Skeletal muscle satellite cell (primary cell): ENCODE results near the gene SP6.

Source experiments
- H3K27me3 ChIP-seq: 2 replicates; pipeline ENCODE4 v1.7.0; 2013; ENCODE audit warnings: low read length; ENCODE audit not compliant: control insufficient read depth, insufficient read depth
- H3K36me3 ChIP-seq: 2 replicates; pipeline ENCODE4 v1.7.0; 2013; ENCODE audit warnings: mild to moderate bottlenecking, control low read depth, low read length; ENCODE audit not compliant: insufficient read depth
- H3K4me1 ChIP-seq: 2 replicates; pipeline ENCODE4 v1.7.0; 2013; ENCODE audit warnings: low read length; ENCODE audit not compliant: control insufficient read depth, insufficient read depth
- H3K4me2 ChIP-seq: 2 replicates; pipeline ENCODE4 v1.7.0; 2013; ENCODE audit warnings: mild to moderate bottlenecking, low read length
- H3K4me3 ChIP-seq: 2 replicates; pipeline ENCODE4 v1.7.0; 2013; ENCODE audit warnings: low read length
- H3K9ac ChIP-seq: 2 replicates; pipeline ENCODE4 v1.7.0; 2013; ENCODE audit warnings: mild to moderate bottlenecking, low read depth, low read length, moderate library complexity
- H3K9me3 ChIP-seq: replicated peaks from 2 replicates; pipeline ENCODE4 v1.7.0; 2013; ENCODE audit warnings: mild to moderate bottlenecking, control low read depth, low read length

The SP6 gene

DNA sequence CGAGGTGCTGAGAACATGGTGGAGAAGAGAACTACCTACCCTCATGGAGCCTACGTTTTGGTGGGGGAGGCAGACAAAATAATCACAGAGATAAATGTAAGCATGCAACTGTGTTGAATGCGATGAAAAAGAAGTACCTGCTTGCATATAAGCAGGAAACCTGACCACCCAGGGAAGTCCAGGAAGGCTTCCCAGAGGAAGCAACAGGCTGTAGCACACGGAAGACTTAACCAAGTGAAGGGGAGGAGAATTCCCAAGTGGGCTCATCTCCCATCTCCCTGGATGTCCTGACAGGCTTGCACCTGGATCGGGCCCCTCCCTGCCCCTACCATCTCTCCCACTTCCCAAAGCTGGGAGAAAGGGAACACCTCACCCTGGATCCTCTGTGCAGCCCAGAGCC is 11.9 kb downstream of the SP6 start:
- H3K4me3 ChIP-seq: no peak overlapping the region

GRCh38 chr17:47838636-47839035 is 12.3 kb downstream of the SP6 start:
- H3K4me2 ChIP-seq: no peak overlapping the region
- no peak overlapping the region for H3K9ac ChIP-seq
- peaks cover 6% of the 10 kb centered on the region for H3K36me3 ChIP-seq
- H3K4me1 ChIP-seq: peaks cover 27% of the 10 kb centered on the region
- no peaks in the 10 kb centered on the region for H3K9me3 ChIP-seq
- H3K27me3 ChIP-seq: no peaks in the 10 kb centered on the region
- no peak overlapping the region for H3K4me3 ChIP-seq

More for the DNA sequence above, 11.9 kb downstream of the SP6 start:
- Histone ChIP-seq H3K4me1 (peaks cover 27% of the 10 kb centered on the region), H3K4me2 (no peak overlapping the region), H3K36me3 (peaks cover 6% of the 10 kb centered on the region), H3K9me3 (no peaks in the 10 kb centered on the region), H3K27me3 (no peaks in the 10 kb centered on the region), H3K9ac (no peak overlapping the region)

DNA sequence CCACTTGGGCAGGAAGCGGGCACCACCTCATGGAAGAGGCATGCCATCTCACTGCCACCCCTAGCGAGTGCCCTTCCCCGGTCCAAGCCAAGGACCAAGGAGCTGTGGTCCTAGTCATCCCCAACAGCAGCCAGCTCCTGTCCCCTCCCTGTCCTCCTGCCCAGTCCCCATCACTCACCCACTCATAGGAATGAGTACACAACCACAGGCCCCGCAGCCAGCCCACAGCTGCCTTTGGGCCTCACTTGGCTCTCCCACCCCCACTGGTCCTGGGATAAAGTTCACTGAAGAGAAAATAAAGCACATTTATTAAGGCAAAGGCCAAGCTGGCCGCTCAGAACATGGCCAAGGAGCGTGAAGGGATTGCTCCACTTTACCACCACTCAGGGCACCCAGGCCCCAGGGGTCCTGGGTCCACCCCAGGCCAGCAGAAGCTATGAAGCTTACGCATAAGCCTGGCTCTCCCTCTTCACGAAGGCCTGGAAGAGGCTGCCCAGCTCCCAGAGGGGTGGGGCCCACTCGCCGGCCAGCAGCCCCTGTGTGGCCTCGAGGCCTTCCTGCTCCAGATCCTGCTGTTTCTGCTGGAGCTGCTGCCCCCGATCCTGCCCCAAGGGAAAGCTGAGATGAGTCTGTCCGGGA is 13.4 kb downstream of the SP6 start:
- Histone ChIP-seq H3K36me3 (peaks cover 6% of the 10 kb centered on the region), H3K4me1 (peaks cover 27% of the 10 kb centered on the region), H3K4me3 (no peak overlapping the region), H3K27me3 (no peaks in the 10 kb centered on the region), H3K4me2 (peak overlapping the region; percentile 47), H3K9ac (peak overlapping the region; percentile 55), H3K9me3 (no peaks in the 10 kb centered on the region)

DNA sequence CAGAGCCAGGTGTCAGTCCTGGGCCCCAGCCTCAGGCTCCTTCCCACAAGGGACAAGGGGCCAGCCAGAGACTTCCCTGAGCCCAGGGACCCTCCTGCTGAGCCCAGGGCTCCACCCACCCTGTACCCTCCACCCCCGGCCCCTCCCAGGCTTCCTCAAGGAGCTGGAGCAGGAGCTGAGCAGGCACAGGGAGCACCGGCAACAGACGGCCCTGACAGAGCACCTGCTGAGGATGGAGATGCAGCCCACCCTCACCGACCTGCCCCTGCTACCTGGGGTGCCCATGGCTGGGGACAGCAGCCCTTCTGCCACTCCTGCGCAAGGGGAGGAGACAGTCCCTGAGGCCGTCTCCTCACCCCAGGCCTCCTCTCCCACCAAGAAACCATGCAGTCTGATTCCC is 14.4 kb downstream of the SP6 start:
- Histone ChIP-seq H3K9ac (peak overlapping the region; percentile 10), H3K4me1 (peaks cover 31% of the 10 kb centered on the region), H3K4me2 (no peak overlapping the region), H3K9me3 (no peaks in the 10 kb centered on the region), H3K27me3 (no peaks in the 10 kb centered on the region), H3K4me3 (no peak overlapping the region), H3K36me3 (peaks cover 6% of the 10 kb centered on the region)

DNA sequence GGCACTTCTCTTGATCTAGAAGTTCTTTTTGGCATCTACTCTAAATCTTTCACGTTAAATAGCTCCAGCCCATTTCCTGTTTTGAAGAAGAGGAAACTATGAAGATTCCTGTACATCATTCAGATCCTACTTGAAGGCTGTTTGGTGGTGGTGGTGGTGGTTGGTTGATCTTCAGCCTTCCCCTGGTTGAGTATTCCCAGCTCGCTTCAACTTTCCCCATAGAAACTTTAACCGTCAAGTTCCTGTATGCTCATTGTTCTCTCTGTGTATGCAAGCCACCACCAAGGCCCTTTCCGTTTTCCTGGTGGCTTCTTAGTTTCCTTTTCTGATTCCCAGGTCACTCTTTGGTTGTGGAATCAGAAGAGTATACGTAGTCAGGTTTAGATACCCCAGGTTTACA is 16.2 kb downstream of the SP6 start:
- Histone ChIP-seq H3K4me3 (no peak overlapping the region), H3K9ac (no peak overlapping the region), H3K9me3 (no peaks in the 10 kb centered on the region), H3K4me1 (peaks cover 28% of the 10 kb centered on the region), H3K27me3 (no peaks in the 10 kb centered on the region), H3K36me3 (peaks cover 6% of the 10 kb centered on the region), H3K4me2 (no peak overlapping the region)

DNA sequence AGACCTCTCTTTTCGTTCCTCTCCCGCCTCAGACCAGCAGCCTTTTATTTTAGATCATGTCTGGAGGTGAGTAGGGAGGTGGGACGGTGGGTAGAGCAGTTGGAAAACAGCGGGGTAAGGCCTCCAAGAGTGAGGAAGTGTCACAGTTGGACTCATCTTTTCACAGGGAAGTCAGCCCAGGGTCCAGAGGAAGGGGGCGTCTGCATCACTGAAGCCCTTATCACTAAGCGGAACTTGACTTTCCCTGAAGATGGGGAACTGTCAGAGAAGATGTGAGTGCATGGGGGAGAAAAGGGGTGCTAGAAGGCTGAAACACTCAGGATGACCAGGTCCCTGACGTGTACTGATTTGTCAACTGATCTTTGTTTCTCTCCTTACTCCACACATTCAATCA is 19.0 kb downstream of the SP6 start:
- peak overlapping the region; percentile 78 for H3K4me2 ChIP-seq
- no peaks in the 10 kb centered on the region for H3K9me3 ChIP-seq
- H3K27me3 ChIP-seq: no peaks in the 10 kb centered on the region
- H3K4me3 ChIP-seq: peak overlapping the region; percentile 82
- H3K36me3 ChIP-seq: peaks cover 12% of the 10 kb centered on the region
- H3K4me1 ChIP-seq: peaks cover 14% of the 10 kb centered on the region
- H3K9ac ChIP-seq: peak overlapping the region; percentile 90

GRCh38 chr17:47831003-47831933 is 19.7 kb downstream of the SP6 start, which contains the start of the genes LRRC46 and MRPL10:
LRRC46 (plus strand) TSS chr17:47831670; CDS start chr17:47831990, 320 bp downstream.
MRPL10 (minus strand) TSS chr17:47831541; CDS start chr17:47831511, 30 bp downstream.
- Histone ChIP-seq H3K27me3 (no peaks in the 10 kb centered on the region), H3K9me3 (no peaks in the 10 kb centered on the region), H3K9ac (peak within 1 kb of the TSS; percentile 90), H3K4me1 (peaks cover 13% of the 10 kb centered on the region), H3K4me3 (peak within 1 kb of the TSS; percentile 82), H3K36me3 (peaks cover 19% of the 10 kb centered on the region), H3K4me2 (peak within 1 kb of the TSS; percentile 78)

DNA sequence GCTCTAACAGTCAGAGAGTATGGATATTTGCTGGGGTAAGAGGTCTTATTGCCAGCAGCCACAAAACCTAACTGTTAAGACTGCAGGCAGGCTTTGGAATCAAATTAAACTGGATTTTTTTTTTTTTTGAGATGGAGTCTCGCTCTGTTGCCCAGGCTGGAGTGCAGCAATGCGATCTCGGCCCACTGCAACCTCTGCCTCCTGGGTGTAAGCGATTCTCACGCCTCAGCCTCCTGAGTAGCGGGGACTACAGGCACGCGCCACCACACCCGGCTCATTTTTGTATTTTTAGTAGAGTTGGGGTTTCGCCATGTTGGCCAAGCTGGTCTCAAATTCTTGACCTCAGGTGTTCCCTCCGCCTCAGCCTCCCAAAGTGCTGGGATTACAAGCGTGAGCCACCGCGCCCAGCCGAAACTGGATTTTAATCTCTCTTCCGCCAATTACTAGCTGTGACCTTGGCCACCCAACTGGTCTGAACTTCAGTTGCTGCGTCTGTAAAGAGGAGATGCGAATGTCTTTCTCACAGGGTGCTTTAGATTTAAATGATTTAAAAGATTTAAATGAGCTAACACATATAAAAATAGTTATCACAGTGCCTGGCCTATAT is 20.5 kb downstream of the SP6 start:
- Histone ChIP-seq H3K4me1 (peaks cover 13% of the 10 kb centered on the region), H3K4me3 (peak overlapping the region; percentile 82), H3K9ac (peak overlapping the region; percentile 90), H3K4me2 (peak overlapping the region; percentile 78), H3K36me3 (peaks cover 17% of the 10 kb centered on the region), H3K9me3 (no peaks in the 10 kb centered on the region), H3K27me3 (no peaks in the 10 kb centered on the region)

DNA sequence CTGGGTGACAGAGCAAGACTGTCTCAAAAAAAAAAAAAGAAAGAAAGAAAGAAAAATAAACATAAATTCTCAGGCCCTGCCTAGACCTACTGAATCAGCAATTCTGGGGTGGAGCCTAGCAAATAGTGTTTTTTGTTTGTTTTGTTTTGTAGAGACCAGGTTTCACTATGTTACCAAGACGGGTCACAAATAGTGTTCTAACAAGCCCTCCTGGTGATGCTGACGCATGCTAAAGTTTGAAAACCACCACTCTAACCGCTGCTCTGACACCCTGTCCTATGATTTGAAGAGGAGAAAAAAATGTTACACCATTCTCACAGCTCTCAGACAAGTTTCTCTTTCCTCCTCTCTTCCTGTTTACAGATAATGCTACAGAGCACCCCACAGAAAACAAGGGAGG is 21.1 kb downstream of the SP6 start:
- H3K27me3 ChIP-seq: no peaks in the 10 kb centered on the region
- H3K36me3 ChIP-seq: peaks cover 20% of the 10 kb centered on the region
- H3K4me1 ChIP-seq: peaks cover 13% of the 10 kb centered on the region
- peak overlapping the region; percentile 90 for H3K9ac ChIP-seq
- H3K4me2 ChIP-seq: peak overlapping the region; percentile 78
- H3K4me3 ChIP-seq: no peak overlapping the region
- H3K9me3 ChIP-seq: no peaks in the 10 kb centered on the region

DNA sequence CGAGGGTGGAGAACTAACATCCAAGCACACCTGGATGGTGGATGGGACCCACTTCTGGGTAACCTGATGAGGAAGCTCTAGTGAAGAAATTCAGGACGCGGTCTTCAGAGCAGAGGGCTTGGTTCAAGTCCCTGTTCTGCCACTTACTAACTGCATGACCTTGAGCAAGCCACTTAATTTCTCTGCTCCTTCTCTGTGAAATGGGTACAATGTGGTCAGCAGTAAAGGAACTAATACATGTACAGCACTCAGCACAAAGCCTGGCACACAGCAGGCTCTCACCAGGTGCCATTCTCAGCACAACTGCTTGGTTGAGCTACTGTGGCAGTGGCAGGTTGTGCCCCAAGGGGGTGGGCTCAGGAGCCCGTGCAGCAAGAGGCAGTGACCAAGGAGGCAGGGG is 27.4 kb downstream of the SP6 start:
- H3K9me3 ChIP-seq: no peaks in the 10 kb centered on the region
- peaks cover 21% of the 10 kb centered on the region for H3K4me1 ChIP-seq
- H3K27me3 ChIP-seq: no peaks in the 10 kb centered on the region
- no peak overlapping the region for H3K4me3 ChIP-seq
- H3K9ac ChIP-seq: no peak overlapping the region
- peaks cover 36% of the 10 kb centered on the region for H3K36me3 ChIP-seq
- no peak overlapping the region for H3K4me2 ChIP-seq

DNA sequence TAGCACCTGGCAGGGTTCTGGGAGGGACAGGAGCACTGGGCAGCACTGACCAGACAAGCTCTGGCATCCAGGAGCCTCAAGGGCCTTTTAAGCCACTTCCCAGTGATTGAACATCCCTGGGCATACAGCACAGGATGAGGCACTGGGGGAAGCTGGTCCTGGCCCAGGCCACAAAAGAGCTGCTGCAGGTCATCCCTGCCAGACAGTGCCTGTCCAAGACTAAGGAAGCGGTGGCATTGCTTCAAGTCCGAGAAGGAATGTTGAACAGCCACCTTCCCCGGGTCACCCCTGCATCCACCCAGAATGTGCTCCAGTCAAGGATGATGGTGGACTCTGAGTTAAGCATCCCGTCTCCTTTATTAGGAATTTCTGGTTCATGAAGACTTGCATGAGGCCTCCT is 28.2 kb downstream of the SP6 start:
- H3K4me2 ChIP-seq: no peak overlapping the region
- H3K27me3 ChIP-seq: no peaks in the 10 kb centered on the region
- H3K4me1 ChIP-seq: peaks cover 21% of the 10 kb centered on the region
- H3K9ac ChIP-seq: no peak overlapping the region
- peaks cover 39% of the 10 kb centered on the region for H3K36me3 ChIP-seq
- no peak overlapping the region for H3K4me3 ChIP-seq
- H3K9me3 ChIP-seq: no peaks in the 10 kb centered on the region
